Suppressor macrophage (primary cell): ENCODE measurements around the gene AMD1.
"Not testable (repeated sequence)": the region's sequence is repeated elsewhere in the genome, so short reads cannot be mapped to it uniquely, and the experiment has no call there.

Experiments used
- DNase-seq, 4 experiments: peaks; one replicate each; pipeline ENCODE4 v3.0.0-alpha.2; 2020 to 2022

Gene AMD1

GRCh38 chr6:110878751-110879522 lies 4.4 kb downstream of the AMD1 start:
- DNase-seq = peak; percentile 38 to 64 (median 56)

DNA sequence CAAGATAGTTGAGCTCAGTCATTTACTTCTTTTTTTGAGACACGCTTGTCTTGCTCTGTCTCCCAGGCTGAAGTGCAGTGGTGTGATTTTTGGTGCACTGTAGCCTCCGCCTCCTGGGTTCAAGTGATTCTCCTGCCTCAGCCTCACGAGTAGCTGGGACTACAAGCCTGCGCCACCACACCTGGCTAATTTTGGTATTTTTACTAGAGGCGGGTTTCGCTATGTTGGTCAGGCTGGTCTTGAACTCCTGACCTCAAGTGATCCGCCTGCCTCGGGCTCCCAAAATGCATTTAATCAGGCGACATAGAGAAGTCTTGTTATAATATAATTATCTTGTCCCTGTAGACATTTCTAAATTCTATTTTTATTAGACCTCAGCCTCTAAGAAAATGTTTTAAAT lies 6.1 kb downstream of the AMD1 start:
- no peak for DNase-seq

GRCh38 chr6:110881546-110882273 lies 7.1 kb downstream of the AMD1 start:
- no peak for DNase-seq

- DNase-seq = peak in 2 of 4 experiments; percentile 26 to 35
Measured at GRCh38 chr6:110882274-110882619, 7.7 kb downstream of the AMD1 start.

- DNase-seq = peak in 3 of 4 experiments; percentile 21 to 34 (median 27)
Measured at GRCh38 chr6:110882824-110883554, 8.4 kb downstream of the AMD1 start.

DNA sequence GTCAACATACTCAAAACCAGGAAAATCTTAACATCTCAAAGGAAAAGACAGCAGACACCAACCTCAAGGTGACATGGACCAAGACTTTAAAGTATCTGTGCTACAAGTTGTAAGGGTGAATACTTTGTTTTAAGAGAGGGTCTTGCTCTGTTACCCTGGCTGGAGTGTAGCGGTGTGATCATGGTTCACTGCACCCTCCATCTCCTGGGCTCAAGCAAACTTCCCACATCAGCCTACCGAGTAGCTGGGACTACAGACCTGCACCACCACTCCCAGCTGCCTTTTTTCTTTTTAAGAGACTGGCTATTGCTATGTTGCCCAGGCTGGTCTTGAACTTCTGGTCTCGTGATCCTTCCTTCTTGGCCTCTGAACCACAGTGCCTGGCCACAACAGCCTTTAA lies 9.7 kb downstream of the AMD1 start:
- no peak for DNase-seq

DNA sequence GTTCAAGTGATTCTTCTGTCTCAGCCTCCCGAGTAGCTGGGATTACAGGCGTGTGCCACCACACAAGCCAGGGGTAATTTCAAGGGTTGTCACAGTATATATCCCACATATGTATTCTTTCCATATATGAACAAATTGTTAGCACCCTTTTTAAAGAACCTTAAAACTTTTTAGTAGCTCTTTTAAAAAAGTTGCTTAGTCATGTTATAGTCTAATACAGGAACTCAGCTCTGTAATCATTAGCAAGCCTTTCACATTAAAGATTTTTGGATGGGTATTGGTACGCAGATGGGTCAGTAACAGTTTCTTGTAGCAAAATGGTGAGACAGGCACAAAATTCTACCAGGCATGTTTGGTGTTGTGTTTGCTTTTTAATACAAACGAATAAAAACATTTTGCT lies 10.9 kb downstream of the AMD1 start:
- no peak for DNase-seq

- no peak for DNase-seq
Measured at GRCh38 chr6:110886555-110887167, 12.1 kb downstream of the AMD1 start.

DNA sequence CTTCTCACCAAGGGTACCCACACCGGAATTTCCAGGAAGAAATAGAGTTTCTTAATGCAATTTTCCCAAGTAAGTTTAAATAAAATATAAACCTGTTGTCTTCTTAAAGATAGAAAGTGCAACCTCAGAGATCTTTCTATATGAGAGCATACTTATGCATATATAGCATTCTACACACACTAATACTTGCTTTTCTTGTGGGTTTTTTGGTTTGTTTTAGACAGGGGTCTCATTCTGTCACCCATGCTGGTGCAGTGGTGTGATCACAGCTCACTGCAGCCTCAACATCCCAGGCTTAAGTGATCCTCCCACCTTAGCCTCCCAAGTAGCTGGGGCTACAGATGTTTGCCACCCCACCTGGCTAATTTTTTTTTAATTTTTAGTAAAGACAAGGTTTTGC lies 15.7 kb downstream of the AMD1 start:
- DNase-seq = no peak

DNA sequence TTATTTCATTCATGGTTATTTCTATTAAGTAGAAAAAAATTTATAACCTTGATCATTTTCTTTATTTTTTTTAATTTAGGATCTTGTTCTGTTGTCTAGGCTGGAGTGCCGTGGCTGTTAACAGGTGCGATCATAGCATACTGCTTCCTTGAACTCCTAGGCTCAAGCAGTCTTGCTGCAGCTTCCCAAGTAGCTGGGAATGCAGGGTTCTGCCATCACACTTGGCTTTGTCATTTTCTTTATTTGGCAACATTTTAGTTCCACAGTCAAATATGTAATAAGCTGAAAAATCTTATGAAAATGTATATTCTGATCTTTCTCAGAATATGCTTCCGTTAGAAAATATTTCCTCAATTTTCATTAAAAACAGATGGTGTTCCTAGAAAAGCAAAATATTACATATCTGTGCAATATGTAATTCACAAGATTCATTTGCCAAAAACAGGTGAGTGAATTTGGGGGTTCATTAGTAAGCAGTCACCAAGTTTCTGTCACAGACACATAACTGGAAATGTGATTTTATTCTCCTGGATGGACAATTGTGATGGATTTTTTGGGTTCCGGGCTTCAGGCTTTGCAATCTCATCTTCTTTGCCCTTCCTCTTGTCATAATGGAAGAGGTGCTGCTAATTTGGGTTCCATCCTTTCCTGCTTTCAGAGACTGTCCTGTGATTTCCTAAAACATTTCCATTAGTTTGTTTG lies 21.5 kb downstream of the AMD1 start:
- no peak for DNase-seq

- peak in 3 of 4 experiments; percentile 20 to 54 (median 39) for DNase-seq
Measured at GRCh38 chr6:110897433-110897832, 22.8 kb downstream of the AMD1 start.

- no peak for DNase-seq
Measured at GRCh38 chr6:110898111-110898510, 23.5 kb downstream of the AMD1 start.

DNA sequence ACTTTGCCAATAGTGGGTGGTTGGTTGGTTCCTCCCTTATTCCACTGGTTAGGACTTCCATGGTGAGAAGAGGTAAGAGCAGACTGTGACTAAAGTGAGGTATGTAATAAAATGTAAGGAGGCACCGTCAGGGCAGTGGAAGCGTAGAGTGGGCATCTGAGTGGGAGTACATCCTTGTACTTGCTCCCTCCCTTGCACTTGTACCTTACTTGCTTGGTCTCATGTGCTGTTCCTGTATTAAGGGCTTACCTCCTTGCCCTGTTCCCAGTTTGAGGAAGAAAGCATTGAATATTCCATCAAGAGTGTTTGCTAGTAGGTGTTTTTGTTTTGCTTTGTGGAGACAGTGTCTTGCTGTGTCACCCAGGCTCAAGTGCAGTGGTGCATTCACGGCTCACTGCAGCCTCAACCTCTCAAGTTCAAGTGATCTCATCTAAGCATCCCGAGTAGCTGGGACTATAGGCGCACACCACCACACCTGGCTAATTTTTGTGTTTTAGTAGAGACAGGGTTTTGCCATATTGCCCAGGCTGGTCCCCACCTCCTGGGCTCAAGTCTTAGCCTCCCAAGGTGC lies 25.5 kb downstream of the AMD1 start:
- DNase-seq = no peak

DNA sequence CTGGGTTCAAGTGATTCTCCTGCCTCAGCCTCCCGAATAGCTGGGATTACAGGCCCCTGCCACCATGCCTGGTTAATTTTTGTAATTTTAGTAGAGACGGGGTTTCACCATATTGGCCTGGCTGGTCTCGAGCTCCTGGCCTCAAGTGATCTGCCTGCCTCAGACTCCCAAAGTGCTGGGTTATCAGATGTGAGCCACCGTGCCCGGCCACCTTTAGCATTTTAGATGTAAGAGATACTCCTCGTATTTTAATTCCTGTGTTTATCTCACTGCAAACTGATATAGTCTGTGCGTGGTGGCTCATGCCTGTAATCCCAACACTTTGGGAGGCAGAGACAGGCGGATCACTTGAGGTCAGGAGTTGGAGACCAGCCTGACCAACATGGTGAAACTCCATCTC lies 27.0 kb downstream of the AMD1 start:
- DNase-seq = not testable (repeated sequence)

GRCh38 chr6:110902091-110902490 lies 27.5 kb downstream of the AMD1 start:
- DNase-seq = no peak

DNA sequence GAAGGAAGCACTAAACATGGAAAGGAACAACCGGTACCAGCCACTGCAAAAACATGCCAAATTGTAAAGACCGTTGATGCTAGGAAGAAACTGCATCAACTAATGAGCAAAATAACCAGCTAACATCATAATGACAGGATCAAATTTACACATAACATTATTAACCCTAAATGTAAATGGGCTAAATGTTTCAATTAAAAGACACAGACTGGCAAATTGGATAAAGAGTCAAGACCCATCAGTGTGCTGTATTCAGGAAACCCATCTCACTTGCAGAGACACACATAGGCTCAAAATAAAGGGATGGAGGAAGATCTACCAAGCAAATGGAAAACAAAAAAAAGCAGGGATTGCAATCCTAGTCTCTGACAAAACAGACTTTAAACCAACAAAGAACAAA lies 31.7 kb downstream of the AMD1 start:
- DNase-seq = not testable (repeated sequence)

GRCh38 chr6:110930781-110931180 lies 56.2 kb downstream of the AMD1 start:
- DNase-seq = no peak

- peak in 2 of 4 experiments; percentile 56 to 69 for DNase-seq
Measured at GRCh38 chr6:110933912-110934311, 59.3 kb downstream of the AMD1 start.

DNA sequence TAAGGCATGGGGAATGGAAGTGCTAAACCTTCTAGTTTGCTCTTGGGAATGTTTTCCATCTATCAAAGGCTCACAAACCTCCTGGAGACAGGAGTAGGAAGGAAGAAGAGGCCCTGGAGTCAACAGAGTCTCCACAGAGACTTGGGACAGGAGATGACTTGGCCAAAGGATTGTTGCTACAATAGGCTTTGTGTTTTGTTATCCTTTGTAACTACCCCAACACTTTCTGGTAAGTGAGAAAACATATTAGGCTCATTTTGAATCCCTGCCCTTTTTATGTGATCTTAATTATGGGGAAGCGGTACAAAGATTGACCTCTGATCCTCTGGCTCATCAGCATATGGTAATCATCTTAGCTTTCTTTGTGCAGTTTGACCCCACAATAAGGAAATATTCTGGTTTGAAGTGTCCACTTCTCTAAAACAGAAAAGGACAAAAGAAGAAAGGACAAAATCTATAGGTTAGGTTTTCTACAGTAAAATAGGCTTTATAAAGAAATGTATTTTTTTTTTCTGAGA lies 59.9 kb downstream of the AMD1 start:
- DNase-seq = peak in 3 of 4 experiments; percentile 21 to 32 (median 22)

GRCh38 chr6:110935171-110935570 lies 60.6 kb downstream of the AMD1 start:
- DNase-seq = no peak

DNA sequence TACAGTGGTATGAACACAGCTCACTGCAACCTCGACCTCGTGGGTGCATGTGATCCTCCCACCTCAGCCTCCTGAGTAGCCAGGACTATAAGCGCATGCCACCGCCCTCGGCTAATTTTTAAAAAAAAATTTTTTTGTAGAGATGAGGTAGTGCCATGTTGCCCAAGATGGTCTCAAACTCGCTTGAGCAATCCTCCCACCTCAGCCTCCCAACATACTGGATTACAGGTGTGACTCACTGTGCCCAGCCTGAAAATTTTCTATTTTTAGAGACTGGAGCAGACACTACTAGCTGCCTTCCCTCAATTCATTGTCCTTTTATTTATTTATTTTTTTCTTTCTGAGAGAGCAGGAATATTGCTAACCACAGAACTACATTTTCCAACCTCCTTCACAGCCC lies 63.6 kb downstream of the AMD1 start:
- DNase-seq = peak; percentile 70 to 89 (median 84)
